ENCODE data around the gene CNTD1.

CNTD1 gene

GRCh38 chr17:42792545-42792944 lies 6.1 kb upstream of the CNTD1 start:
- Histone ChIP-seq H3K27me3 (replicated peaks in 2 of 5; ENCODE audit: control insufficient read depth in 4 of 5, insufficient read depth in 5 of 5, low read length in 4 of 5) (peaks cover 0 to 25% (median 8%) of the 10 kb centered on the region in 5 experiments), H3K4me3 (ENCODE audit: control insufficient read depth in 1 of 7, extremely low read depth in 1 of 7, insufficient read depth in 4 of 7, low read depth in 2 of 7, low read length in 6 of 7) (no peak overlapping the region), H3K27ac (ENCODE audit: insufficient read depth in 1 of 2, low read depth in 1 of 2, low read length in 2 of 2, poor library complexity in 1 of 2, severe bottlenecking in 2 of 2) (no peak overlapping the region), H3K9me3 (ENCODE audit: control extremely low read depth in 1 of 5, control insufficient read depth in 4 of 5, insufficient read depth in 2 of 5, low read depth in 1 of 5, low read length in 4 of 5) (no peaks in the 10 kb centered on the region), H3K36me3 (ENCODE audit: control insufficient read depth in 4 of 4, insufficient read depth in 4 of 4, low read length in 3 of 4) (peaks cover 0 to 8% (median 4%) of the 10 kb centered on the region in 4 experiments), H3K4me1 (ENCODE audit: control extremely low read depth in 1 of 4, control insufficient read depth in 4 of 4, insufficient read depth in 4 of 4, low read length in 3 of 4) (peaks cover under 1 to 13% (median 12%) of the 10 kb centered on the region in 4 experiments)
- WGBS (ENCODE audit: insufficient coverage): 68% methylated on average over 3 of the region's 5 CpGs
- POLR2A ChIA-PET: no interaction called here
- CTCF ChIA-PET: no interaction called here
- DNase-seq: no peak

GRCh38 chr17:42795061-42795460 lies 3.6 kb upstream of the CNTD1 start:
- Histone ChIP-seq H3K27ac (ENCODE audit: insufficient read depth in 1 of 2, low read depth in 1 of 2, low read length in 2 of 2, poor library complexity in 1 of 2, severe bottlenecking in 2 of 2) (no peak overlapping the region), H3K4me3 (ENCODE audit: control insufficient read depth in 1 of 7, extremely low read depth in 1 of 7, insufficient read depth in 4 of 7, low read depth in 2 of 7, low read length in 6 of 7) (no peak overlapping the region), H3K9me3 (ENCODE audit: control extremely low read depth in 1 of 5, control insufficient read depth in 4 of 5, insufficient read depth in 2 of 5, low read depth in 1 of 5, low read length in 4 of 5) (no peaks in the 10 kb centered on the region), H3K4me1 (ENCODE audit: control extremely low read depth in 1 of 4, control insufficient read depth in 4 of 4, insufficient read depth in 4 of 4, low read length in 3 of 4) (peaks cover 6 to 25% (median 20%) of the 10 kb centered on the region in 4 experiments), H3K27me3 (replicated peaks in 2 of 5; ENCODE audit: control insufficient read depth in 4 of 5, insufficient read depth in 5 of 5, low read length in 4 of 5) (peaks cover 0 to 10% (median 4%) of the 10 kb centered on the region in 5 experiments), H3K36me3 (ENCODE audit: control insufficient read depth in 4 of 4, insufficient read depth in 4 of 4, low read length in 3 of 4) (peaks cover 0 to 8% (median 4%) of the 10 kb centered on the region in 4 experiments)
- CTCF ChIA-PET: interaction anchor here (0.6 to 1.3 kb wide), 3 partner anchors 14 to 75 kb away, joined by 3 read pairs; no protein-coding TSS in a partner anchor
- 0% methylated on average over 3 of the region's 4 CpGs for WGBS (ENCODE audit: insufficient coverage)
- POLR2A ChIA-PET: no interaction called here
- DNase-seq: peak in 2 of 3 donors; percentile 23 to 29

- ChIA-PET POLR2A (no interaction called here), CTCF (interaction anchor here (1.3 kb wide), 1 partner anchor 75 kb away, joined by 3 read pairs; no protein-coding TSS in a partner anchor)
- H3K4me1 ChIP-seq (ENCODE audit: control extremely low read depth in 1 of 4, control insufficient read depth in 4 of 4, insufficient read depth in 4 of 4, low read length in 3 of 4): peaks cover 6 to 25% (median 20%) of the 10 kb centered on the region in 4 experiments
- 92% methylated on average over 4 of the region's 10 CpGs for WGBS (ENCODE audit: insufficient coverage)
- H3K36me3 ChIP-seq (ENCODE audit: control insufficient read depth in 4 of 4, insufficient read depth in 4 of 4, low read length in 3 of 4): peaks cover 0 to 8% (median 4%) of the 10 kb centered on the region in 4 experiments
- H3K9me3 ChIP-seq (ENCODE audit: control extremely low read depth in 1 of 5, control insufficient read depth in 4 of 5, insufficient read depth in 2 of 5, low read depth in 1 of 5, low read length in 4 of 5): no peaks in the 10 kb centered on the region
- H3K27me3 ChIP-seq (replicated peaks in 2 of 5; ENCODE audit: control insufficient read depth in 4 of 5, insufficient read depth in 5 of 5, low read length in 4 of 5): peaks cover 0 to 6% (median 4%) of the 10 kb centered on the region in 5 experiments
- H3K27ac ChIP-seq (ENCODE audit: insufficient read depth in 1 of 2, low read depth in 1 of 2, low read length in 2 of 2, poor library complexity in 1 of 2, severe bottlenecking in 2 of 2): no peak overlapping the region
- no peak overlapping the region for H3K4me3 ChIP-seq (ENCODE audit: control insufficient read depth in 1 of 7, extremely low read depth in 1 of 7, insufficient read depth in 4 of 7, low read depth in 2 of 7, low read length in 6 of 7)
- DNase-seq: no peak
Measured at GRCh38 chr17:42795465-42795864, 3.2 kb upstream of the CNTD1 start.

- ChIA-PET POLR2A (no interaction called here), CTCF (interaction anchor here (1.3 kb wide), 1 partner anchor 76 kb away, joined by 3 read pairs; no protein-coding TSS in a partner anchor)
- 100% methylated on average over 15 of the region's 18 CpGs for WGBS (ENCODE audit: insufficient coverage)
- H3K36me3 ChIP-seq (ENCODE audit: control insufficient read depth in 4 of 4, insufficient read depth in 4 of 4, low read length in 3 of 4): peaks cover 0 to 8% (median 4%) of the 10 kb centered on the region in 4 experiments
- no peak for DNase-seq
- H3K4me3 ChIP-seq (ENCODE audit: control insufficient read depth in 1 of 7, extremely low read depth in 1 of 7, insufficient read depth in 4 of 7, low read depth in 2 of 7, low read length in 6 of 7): no peak overlapping the region
- no peak overlapping the region for H3K27ac ChIP-seq (ENCODE audit: insufficient read depth in 1 of 2, low read depth in 1 of 2, low read length in 2 of 2, poor library complexity in 1 of 2, severe bottlenecking in 2 of 2)
- H3K27me3 ChIP-seq (replicated peaks in 2 of 5; ENCODE audit: control insufficient read depth in 4 of 5, insufficient read depth in 5 of 5, low read length in 4 of 5): no peaks in the 10 kb centered on the region
- H3K4me1 ChIP-seq (ENCODE audit: control extremely low read depth in 1 of 4, control insufficient read depth in 4 of 4, insufficient read depth in 4 of 4, low read length in 3 of 4): peaks cover 6 to 25% (median 20%) of the 10 kb centered on the region in 4 experiments
- H3K9me3 ChIP-seq (ENCODE audit: control extremely low read depth in 1 of 5, control insufficient read depth in 4 of 5, insufficient read depth in 2 of 5, low read depth in 1 of 5, low read length in 4 of 5): no peaks in the 10 kb centered on the region
Measured at GRCh38 chr17:42796066-42796758, 2.4 kb upstream of the CNTD1 start.

GRCh38 chr17:42797067-42798007 lies 1.3 kb upstream of the CNTD1 start:
- POLR2A ChIA-PET: no interaction called here
- no peaks in the 10 kb centered on the region for H3K9me3 ChIP-seq (ENCODE audit: control extremely low read depth in 1 of 5, control insufficient read depth in 4 of 5, insufficient read depth in 2 of 5, low read depth in 1 of 5, low read length in 4 of 5)
- 95% methylated on average over 9 of the region's 10 CpGs for WGBS (ENCODE audit: insufficient coverage)

GRCh38 chr17:42798011-42798382 lies 664 bp upstream of the CNTD1 start:
- Histone ChIP-seq H3K27me3 (replicated peaks in 2 of 5; ENCODE audit: control insufficient read depth in 4 of 5, insufficient read depth in 5 of 5, low read length in 4 of 5) (no peaks in the 10 kb centered on the region), H3K9me3 (ENCODE audit: control extremely low read depth in 1 of 5, control insufficient read depth in 4 of 5, insufficient read depth in 2 of 5, low read depth in 1 of 5, low read length in 4 of 5) (no peaks in the 10 kb centered on the region), H3K36me3 (ENCODE audit: control insufficient read depth in 4 of 4, insufficient read depth in 4 of 4, low read length in 3 of 4) (peaks cover 0 to 8% (median 4%) of the 10 kb centered on the region in 4 experiments), H3K4me3 (ENCODE audit: control insufficient read depth in 1 of 7, extremely low read depth in 1 of 7, insufficient read depth in 4 of 7, low read depth in 2 of 7, low read length in 6 of 7) (peak overlapping the region; percentile 86 to 100 (median 93)), H3K4me1 (ENCODE audit: control extremely low read depth in 1 of 4, control insufficient read depth in 4 of 4, insufficient read depth in 4 of 4, low read length in 3 of 4) (peaks cover 6 to 25% (median 20%) of the 10 kb centered on the region in 4 experiments), H3K27ac (ENCODE audit: insufficient read depth in 1 of 2, low read depth in 1 of 2, low read length in 2 of 2, poor library complexity in 1 of 2, severe bottlenecking in 2 of 2) (peak overlapping the region in 1 of 2 experiments; percentile 67)
- no peak for DNase-seq
- POLR2A ChIA-PET: interaction anchor here (0.5 kb wide), 1 partner anchor 215 kb away, joined by 4 read pairs; no protein-coding TSS in a partner anchor
- 60% methylated on average over 2 of the region's 10 CpGs for WGBS (ENCODE audit: insufficient coverage)
- CTCF ChIA-PET: interaction anchor here (0.7 to 1.2 kb wide), 3 partner anchors 11 to 26 kb away, joined by 3 read pairs; partner anchors contain the start of gene BECN1

More at GRCh38 chr17:42797067-42798007, 1.3 kb upstream of the CNTD1 start:
- Histone ChIP-seq H3K4me3 (ENCODE audit: control insufficient read depth in 1 of 7, extremely low read depth in 1 of 7, insufficient read depth in 4 of 7, low read depth in 2 of 7, low read length in 6 of 7) (peak overlapping the region; percentile 86 to 100 (median 93)), H3K36me3 (ENCODE audit: control insufficient read depth in 4 of 4, insufficient read depth in 4 of 4, low read length in 3 of 4) (peaks cover 0 to 8% (median 4%) of the 10 kb centered on the region in 4 experiments), H3K4me1 (ENCODE audit: control extremely low read depth in 1 of 4, control insufficient read depth in 4 of 4, insufficient read depth in 4 of 4, low read length in 3 of 4) (peaks cover 6 to 25% (median 20%) of the 10 kb centered on the region in 4 experiments), H3K27ac (ENCODE audit: insufficient read depth in 1 of 2, low read depth in 1 of 2, low read length in 2 of 2, poor library complexity in 1 of 2, severe bottlenecking in 2 of 2) (peak overlapping the region in 1 of 2 experiments; percentile 67), H3K27me3 (replicated peaks in 2 of 5; ENCODE audit: control insufficient read depth in 4 of 5, insufficient read depth in 5 of 5, low read length in 4 of 5) (no peaks in the 10 kb centered on the region)
- CTCF ChIA-PET: interaction anchor here (0.6 kb wide), 1 partner anchor 215 kb away, joined by 3 read pairs; no protein-coding TSS in a partner anchor
- no peak for DNase-seq

Data from common myeloid progenitor, CD34-positive (primary cell).